Neural crest cell (in vitro differentiated cells): ENCODE data around the gene IGDCC3. TPM values are rescaled to one million over a fixed set of nuclear protein-coding genes. Genes with fewer than 3 reads are reported as not detected.

Experiments
- DNase-seq: peaks from one replicate; pipeline ENCODE4 v3.0.0; 2021; ENCODE audit warnings: low read depth, mixed read lengths, low spot score
- H3K27ac Mint-ChIP-seq: one replicate; pipeline ENCODE4 v1.8.0; 2021; ENCODE audit warnings: mild to moderate bottlenecking, mixed read lengths; ENCODE audit not compliant: unreplicated experiment
- H3K27me3 Mint-ChIP-seq: 2 replicates; pipeline ENCODE4 v1.8.0; 2021; ENCODE audit warnings: low read depth, mild to moderate bottlenecking, mixed read lengths
- H3K36me3 Mint-ChIP-seq: 2 replicates; pipeline ENCODE4 v1.8.0; 2021; ENCODE audit warnings: low read depth, mild to moderate bottlenecking, mixed read lengths
- H3K4me1 Mint-ChIP-seq: 2 replicates; pipeline ENCODE4 v1.8.0; 2021; ENCODE audit warnings: mixed read lengths
- H3K4me3 Mint-ChIP-seq: one replicate; pipeline ENCODE4 v1.8.0; 2021; ENCODE audit warnings: mild to moderate bottlenecking, mixed read lengths
- H3K9me3 Mint-ChIP-seq: 2 replicates; pipeline ENCODE4 v1.8.0; 2021; ENCODE audit warnings: mixed read lengths
- total RNA-seq: library from RNA; stranded (reverse); gene quantifications from 2 replicates; pipeline ENCODE4 v1.2.1, GENCODE V29; 2021
- TF ChIP-seq, protein P1 (sequence below): fragments of 200-600 bp; sonication (generic); conservative IDR thresholded peaks from 2 replicates; pipeline ENCODE4 v1.5.0; 2021; ENCODE audit warnings: antibody characterized with exemption, mild to moderate bottlenecking

IGDCC3 gene
- total RNA-seq, 1 donor from 2014 or later = 300 TPM

DNA sequence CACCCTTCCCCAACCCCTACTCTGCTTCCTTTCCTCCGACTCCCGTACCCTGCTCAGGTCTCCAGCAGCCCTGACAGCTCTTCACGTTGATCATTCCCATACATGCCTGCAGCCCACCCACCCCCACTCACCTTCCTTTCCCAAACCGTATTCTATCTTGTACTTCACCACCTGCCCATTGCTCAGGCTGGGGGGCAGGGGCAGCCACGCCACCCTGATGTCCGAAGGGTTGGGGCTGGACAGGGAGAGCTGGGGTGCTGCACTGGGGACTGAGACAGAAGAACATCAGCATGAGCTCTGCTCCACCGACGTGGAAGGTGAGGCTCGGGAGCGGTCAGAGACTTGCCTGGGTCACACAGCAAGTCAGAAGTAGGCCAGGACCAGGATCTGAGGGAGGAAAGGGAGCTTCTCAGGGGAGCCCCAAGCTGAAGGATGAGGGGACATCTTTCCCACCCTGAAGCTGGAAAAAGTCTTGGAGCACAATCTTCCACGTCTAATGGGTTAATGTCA, 16.5 kb upstream of the IGDCC3 start:
- no peak overlapping the region for H3K27ac Mint-ChIP-seq
- peaks cover 4% of the 10 kb centered on the region for H3K4me1 Mint-ChIP-seq
- TF ChIP-seq, protein P1, sequence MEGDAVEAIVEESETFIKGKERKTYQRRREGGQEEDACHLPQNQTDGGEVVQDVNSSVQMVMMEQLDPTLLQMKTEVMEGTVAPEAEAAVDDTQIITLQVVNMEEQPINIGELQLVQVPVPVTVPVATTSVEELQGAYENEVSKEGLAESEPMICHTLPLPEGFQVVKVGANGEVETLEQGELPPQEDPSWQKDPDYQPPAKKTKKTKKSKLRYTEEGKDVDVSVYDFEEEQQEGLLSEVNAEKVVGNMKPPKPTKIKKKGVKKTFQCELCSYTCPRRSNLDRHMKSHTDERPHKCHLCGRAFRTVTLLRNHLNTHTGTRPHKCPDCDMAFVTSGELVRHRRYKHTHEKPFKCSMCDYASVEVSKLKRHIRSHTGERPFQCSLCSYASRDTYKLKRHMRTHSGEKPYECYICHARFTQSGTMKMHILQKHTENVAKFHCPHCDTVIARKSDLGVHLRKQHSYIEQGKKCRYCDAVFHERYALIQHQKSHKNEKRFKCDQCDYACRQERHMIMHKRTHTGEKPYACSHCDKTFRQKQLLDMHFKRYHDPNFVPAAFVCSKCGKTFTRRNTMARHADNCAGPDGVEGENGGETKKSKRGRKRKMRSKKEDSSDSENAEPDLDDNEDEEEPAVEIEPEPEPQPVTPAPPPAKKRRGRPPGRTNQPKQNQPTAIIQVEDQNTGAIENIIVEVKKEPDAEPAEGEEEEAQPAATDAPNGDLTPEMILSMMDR = no peak
- no peak for DNase-seq
- H3K36me3 Mint-ChIP-seq = no peaks in the 10 kb centered on the region
- H3K27me3 Mint-ChIP-seq = peaks cover 3% of the 10 kb centered on the region
- no peak overlapping the region for H3K4me3 Mint-ChIP-seq
- no peaks in the 10 kb centered on the region for H3K9me3 Mint-ChIP-seq

- no peak overlapping the region for H3K27ac Mint-ChIP-seq
- no peak for DNase-seq
- H3K9me3 Mint-ChIP-seq = no peaks in the 10 kb centered on the region
- H3K36me3 Mint-ChIP-seq = no peaks in the 10 kb centered on the region
- TF ChIP-seq, protein P1 = no peak
- H3K27me3 Mint-ChIP-seq = peaks cover 3% of the 10 kb centered on the region
- H3K4me1 Mint-ChIP-seq = peaks cover 5% of the 10 kb centered on the region
- H3K4me3 Mint-ChIP-seq = no peak overlapping the region
Measured at GRCh38 chr15:65393557-65393956, 15.8 kb upstream of the IGDCC3 start.

GRCh38 chr15:65393091-65393490, 15.3 kb upstream of the IGDCC3 start:
- Mint-ChIP-seq H3K4me3 (no peak overlapping the region), H3K27ac (peak overlapping the region; percentile 5), H3K36me3 (no peaks in the 10 kb centered on the region), H3K4me1 (peaks cover 5% of the 10 kb centered on the region), H3K27me3 (peaks cover 3% of the 10 kb centered on the region), H3K9me3 (no peaks in the 10 kb centered on the region)
- DNase-seq = no peak
- TF ChIP-seq, protein P1 = no peak

- Mint-ChIP-seq H3K27me3 (peaks cover 3% of the 10 kb centered on the region), H3K4me1 (peaks cover 5% of the 10 kb centered on the region), H3K27ac (peak overlapping the region; percentile 75), H3K4me3 (no peak overlapping the region), H3K36me3 (no peaks in the 10 kb centered on the region), H3K9me3 (no peaks in the 10 kb centered on the region)
- DNase-seq = no peak
- TF ChIP-seq, protein P1 = no peak
Measured at GRCh38 chr15:65392368-65392767, 14.6 kb upstream of the IGDCC3 start.

- Mint-ChIP-seq H3K4me1 (peaks cover 5% of the 10 kb centered on the region), H3K4me3 (no peak overlapping the region), H3K27ac (no peak overlapping the region), H3K36me3 (no peaks in the 10 kb centered on the region), H3K9me3 (no peaks in the 10 kb centered on the region), H3K27me3 (no peaks in the 10 kb centered on the region)
- TF ChIP-seq, protein P1 = no peak
- no peak for DNase-seq
Measured at GRCh38 chr15:65391732-65392131, 13.9 kb upstream of the IGDCC3 start.
